HUES6 (cell line): Measurements from ENCODE around the gene HMSD.

Source experiments
- H3K27ac ChIP-seq: 2 replicates; pipeline ENCODE4 v1.7.0; 2013; ENCODE audit warnings: low read depth, mild to moderate bottlenecking, low read length, inconsistent platforms
- H3K27me3 ChIP-seq: 2 replicates; pipeline ENCODE4 v1.6.1; 2013; ENCODE audit warnings: low read length; ENCODE audit not compliant: control insufficient read depth, insufficient read depth
- H3K36me3 ChIP-seq: 2 replicates; pipeline ENCODE4 v1.6.1; 2013; ENCODE audit warnings: low read length; ENCODE audit not compliant: control insufficient read depth, insufficient read depth
- H3K4me1 ChIP-seq: 2 replicates; pipeline ENCODE4 v1.6.1; 2013; ENCODE audit warnings: low read length; ENCODE audit not compliant: control insufficient read depth, insufficient read depth
- H3K4me3 ChIP-seq: 2 replicates; pipeline ENCODE4 v1.5.1; 2013; ENCODE audit warnings: low read depth, low read length
- H3K9ac ChIP-seq: one replicate; pipeline ENCODE4 v1.6.1; 2013; ENCODE audit warnings: mild to moderate bottlenecking, low read length
- H3K9me3 ChIP-seq: 2 replicates; pipeline ENCODE4 v1.6.1; 2013; ENCODE audit warnings: low read depth, low read length; ENCODE audit not compliant: control insufficient read depth, insufficient read depth

The HMSD gene

DNA sequence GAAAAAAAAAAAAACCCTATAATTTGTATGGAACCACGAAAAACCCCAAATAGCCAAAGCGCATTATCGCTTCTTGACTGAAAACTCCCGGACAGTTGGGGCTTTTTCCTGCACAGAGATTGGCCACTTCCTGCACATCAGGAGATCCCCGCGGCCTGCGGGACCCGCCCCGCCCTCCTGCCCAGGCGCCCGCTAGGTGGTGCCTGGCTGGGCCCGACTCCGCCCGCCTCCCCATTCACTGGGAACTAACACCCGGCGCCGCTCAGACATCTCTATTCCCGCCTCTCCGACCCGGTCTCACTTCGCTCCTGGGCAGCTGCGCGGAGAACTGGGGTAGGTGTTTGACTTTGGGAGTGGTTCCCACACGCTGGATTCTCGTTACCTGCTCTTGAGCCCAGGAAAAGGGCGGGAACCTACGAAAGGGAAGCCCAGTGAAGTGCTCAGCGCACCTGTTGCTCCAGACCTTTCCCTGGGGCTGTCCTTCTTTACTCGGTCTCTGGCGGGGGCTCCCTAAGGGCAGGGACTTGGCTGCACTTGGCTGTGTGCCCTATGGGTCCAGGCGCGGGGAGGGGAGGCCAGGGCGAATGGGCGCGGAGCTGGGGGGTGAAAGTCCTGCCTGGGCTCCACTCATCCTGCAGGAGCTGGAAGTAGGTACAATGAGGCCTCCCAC lies at the start of gene HMSD:
TSS of gene HMSD (plus strand) at position 234 of the 670 bp plus-strand sequence. CDS start 4,155 bp downstream, outside the sequence.
- Histone ChIP-seq H3K27me3 (peaks cover 14% of the 10 kb centered on the region; the same call in 1 of the 2 replicates), H3K4me3 (peak within 1 kb of the TSS; percentile 70), H3K36me3 (no peaks in the 10 kb centered on the region), H3K9me3 (no peaks in the 10 kb centered on the region), H3K9ac (peak within 1 kb of the TSS; percentile 42), H3K27ac (no peak within 1 kb of the TSS), H3K4me1 (no peaks in the 10 kb centered on the region)

GRCh38 chr18:63903851-63904570 lies 45.1 kb upstream of the HMSD start:
- H3K4me3 ChIP-seq, result no peak overlapping the region
- H3K36me3 ChIP-seq, result no peaks in the 10 kb centered on the region
- no peaks in the 10 kb centered on the region for H3K9me3 ChIP-seq
- 0 out of 2 replicates have a peak, but pooled peaks cover 5% of the 10 kb centered on the region for H3K4me1 ChIP-seq
- H3K9ac ChIP-seq, result no peak overlapping the region
- H3K27ac ChIP-seq, result no peak overlapping the region
- H3K27me3 ChIP-seq, result no peaks in the 10 kb centered on the region

DNA sequence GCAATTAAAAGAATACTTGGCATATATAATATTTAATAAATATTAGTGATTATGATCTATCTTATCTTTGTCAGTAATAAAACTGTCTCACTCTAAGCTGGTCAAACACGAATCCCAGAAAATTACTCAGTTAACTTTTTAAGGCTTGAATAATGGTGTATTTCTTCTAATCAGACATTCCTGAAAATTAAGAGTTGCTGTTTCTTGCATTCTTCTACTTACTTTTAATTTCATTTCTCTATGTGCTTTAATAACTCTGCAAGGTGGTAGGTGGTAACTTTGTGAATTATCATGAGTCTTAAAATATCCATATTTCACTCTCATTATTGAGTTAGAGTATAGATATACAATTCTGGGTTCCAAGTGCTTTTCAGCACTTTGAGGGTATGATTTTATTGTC lies 44.4 kb upstream of the HMSD start:
- Histone ChIP-seq H3K27ac (no peak overlapping the region), H3K4me3 (no peak overlapping the region), H3K27me3 (no peaks in the 10 kb centered on the region), H3K9me3 (no peaks in the 10 kb centered on the region), H3K9ac (no peak overlapping the region), H3K4me1 (0 out of 2 replicates have a peak, but pooled peaks cover 5% of the 10 kb centered on the region), H3K36me3 (no peaks in the 10 kb centered on the region)

DNA sequence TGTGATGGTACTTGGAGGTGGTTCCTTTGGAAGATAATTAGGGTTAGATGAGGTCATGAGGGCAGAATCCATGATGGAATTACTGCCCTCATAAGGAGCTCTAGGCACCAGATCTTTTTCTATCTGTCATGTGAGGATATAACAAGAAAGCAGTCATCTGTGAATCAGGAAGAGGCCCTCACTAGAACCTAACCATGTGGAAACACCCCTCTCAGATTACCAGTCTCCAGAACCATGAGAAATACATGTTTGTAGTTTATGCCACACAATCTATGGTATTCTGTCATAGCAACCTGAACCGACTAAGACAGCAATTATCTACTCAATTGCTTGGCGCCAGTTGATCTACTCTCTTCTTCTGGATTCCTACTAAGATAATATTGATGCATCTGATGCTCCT lies 43.7 kb upstream of the HMSD start:
- Histone ChIP-seq H3K9ac (no peak overlapping the region), H3K27me3 (no peaks in the 10 kb centered on the region), H3K36me3 (no peaks in the 10 kb centered on the region), H3K27ac (no peak overlapping the region), H3K4me1 (0 out of 2 replicates have a peak, but pooled peaks cover 5% of the 10 kb centered on the region), H3K4me3 (no peak overlapping the region), H3K9me3 (no peaks in the 10 kb centered on the region)

DNA sequence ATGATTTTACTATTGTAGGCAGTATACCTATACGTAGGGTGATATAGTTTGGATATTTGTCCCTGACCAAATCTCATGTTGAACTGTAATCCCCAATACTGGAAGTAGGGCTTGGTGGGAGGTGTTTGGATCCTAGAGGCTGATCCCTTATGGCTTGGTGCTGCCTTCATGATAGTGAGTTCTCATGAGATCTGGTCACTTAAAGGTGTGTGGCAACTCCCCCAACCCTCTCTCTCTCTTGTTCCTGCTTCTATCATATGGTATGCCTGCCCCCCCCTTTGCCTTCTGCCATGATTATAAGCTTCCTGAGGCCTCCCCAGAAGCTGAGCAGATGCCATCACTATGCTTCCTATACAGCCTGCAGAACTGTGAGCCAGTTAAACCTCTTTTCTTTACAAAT lies 43.0 kb upstream of the HMSD start:
- Histone ChIP-seq H3K9me3 (no peaks in the 10 kb centered on the region), H3K4me1 (0 out of 2 replicates have a peak, but pooled peaks cover 5% of the 10 kb centered on the region), H3K9ac (no peak overlapping the region), H3K27me3 (no peaks in the 10 kb centered on the region), H3K36me3 (no peaks in the 10 kb centered on the region), H3K4me3 (no peak overlapping the region), H3K27ac (no peak overlapping the region)

- Histone ChIP-seq H3K9ac (no peak within 1 kb of the TSS), H3K27me3 (no peaks in the 10 kb centered on the region), H3K4me3 (no peak within 1 kb of the TSS), H3K9me3 (no peaks in the 10 kb centered on the region), H3K4me1 (0 out of 2 replicates have a peak, but pooled peaks cover 5% of the 10 kb centered on the region), H3K36me3 (no peaks in the 10 kb centered on the region), H3K27ac (no peak within 1 kb of the TSS)
These were observed 41.4 kb upstream of the HMSD start, which contains the start of gene SERPINB10 for GRCh38 chr18:63907664-63908063. TSS of gene SERPINB10 (plus strand) at chr18:63907958. CDS start at chr18:63915511, 7,553 bp downstream.

GRCh38 chr18:63908858-63909257 lies 40.2 kb upstream of the HMSD start:
- Histone ChIP-seq H3K9ac (no peak overlapping the region), H3K36me3 (no peaks in the 10 kb centered on the region), H3K4me3 (no peak overlapping the region), H3K27ac (no peak overlapping the region), H3K4me1 (0 out of 2 replicates have a peak, but pooled peaks cover 5% of the 10 kb centered on the region), H3K9me3 (no peaks in the 10 kb centered on the region), H3K27me3 (no peaks in the 10 kb centered on the region)

GRCh38 chr18:63909870-63910269 lies 39.2 kb upstream of the HMSD start:
- Histone ChIP-seq H3K36me3 (no peaks in the 10 kb centered on the region), H3K4me1 (0 out of 2 replicates have a peak, but pooled peaks cover 5% of the 10 kb centered on the region), H3K9me3 (no peaks in the 10 kb centered on the region), H3K27me3 (no peaks in the 10 kb centered on the region), H3K4me3 (no peak overlapping the region), H3K27ac (no peak overlapping the region), H3K9ac (no peak overlapping the region)

- no peak overlapping the region for H3K4me3 ChIP-seq
These were observed 31.3 kb upstream of the HMSD start for GRCh38 chr18:63917817-63918216.

DNA sequence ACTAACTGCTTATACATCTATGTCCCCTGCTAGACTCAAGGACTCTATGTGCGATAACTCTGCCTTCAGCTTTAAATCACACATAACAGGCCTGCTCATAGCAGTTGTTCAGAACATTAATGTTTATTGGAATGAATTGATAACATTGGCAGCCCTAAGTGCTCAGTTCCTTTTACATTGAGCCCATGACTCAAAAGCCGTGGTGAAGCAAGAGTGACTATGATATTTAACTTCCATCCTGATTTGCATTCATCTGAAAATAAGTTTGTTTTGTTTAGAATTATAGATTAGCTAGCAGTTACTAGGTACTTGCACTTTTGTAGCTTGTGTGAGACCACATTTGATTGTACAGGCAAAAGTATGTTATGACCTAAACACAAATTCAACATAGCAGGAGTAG lies 27.1 kb upstream of the HMSD start:
- Histone ChIP-seq H3K27ac (no peak overlapping the region), H3K4me1 (no peaks in the 10 kb centered on the region), H3K27me3 (no peaks in the 10 kb centered on the region)

More at GRCh38 chr18:63917817-63918216, 31.3 kb upstream of the HMSD start:
- Histone ChIP-seq H3K36me3 (no peaks in the 10 kb centered on the region), H3K9me3 (no peaks in the 10 kb centered on the region), H3K27me3 (no peaks in the 10 kb centered on the region), H3K27ac (no peak overlapping the region), H3K4me1 (no peaks in the 10 kb centered on the region), H3K9ac (no peak overlapping the region)

GRCh38 chr18:63924551-63924950 lies 24.6 kb upstream of the HMSD start:
- no peak overlapping the region for H3K9ac ChIP-seq
- H3K36me3 ChIP-seq, result no peaks in the 10 kb centered on the region
- H3K4me1 ChIP-seq, result no peaks in the 10 kb centered on the region
- H3K9me3 ChIP-seq, result no peaks in the 10 kb centered on the region
- H3K4me3 ChIP-seq, result no peak overlapping the region
- H3K27me3 ChIP-seq, result no peaks in the 10 kb centered on the region
- H3K27ac ChIP-seq, result no peak overlapping the region

More for the DNA sequence above, 27.1 kb upstream of the HMSD start:
- Histone ChIP-seq H3K9me3 (no peaks in the 10 kb centered on the region), H3K9ac (no peak overlapping the region), H3K4me3 (no peak overlapping the region), H3K36me3 (no peaks in the 10 kb centered on the region)
